HuH-7 (cell line): ENCODE data around the gene MAGEA8.
"Not testable (repeated sequence)": the region's sequence is repeated elsewhere in the genome, so short reads cannot be mapped to it uniquely, and the experiment has no call there.

ENCODE experiments used
- DNase-seq: peaks from one replicate; pipeline ENCODE4 v3.0.0; 2011; ENCODE audit warnings: low spot score

MAGEA8 gene

GRCh38 chrX:149903889-149904748 lies 23.1 kb downstream of the MAGEA8 start:
- no peak for DNase-seq

DNA sequence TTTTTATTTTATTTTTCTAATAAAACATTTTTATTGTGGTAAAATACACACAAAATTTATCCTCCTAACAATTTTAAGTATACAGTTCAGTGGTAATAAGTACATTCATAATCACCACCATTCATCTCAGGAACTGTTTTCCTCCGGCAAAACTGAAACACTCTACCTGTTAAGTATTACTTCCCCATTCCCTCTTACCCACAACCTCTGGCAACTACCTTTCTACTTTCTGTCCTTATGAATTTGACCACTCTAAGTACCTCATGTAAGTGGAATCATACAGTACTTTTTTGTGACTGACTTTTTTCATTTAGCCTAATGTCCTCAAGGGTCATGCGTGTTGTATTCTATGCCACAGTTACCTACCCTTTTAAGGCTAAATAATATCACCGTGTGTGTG lies 27.3 kb downstream of the MAGEA8 start:
- DNase-seq: no peak

DNA sequence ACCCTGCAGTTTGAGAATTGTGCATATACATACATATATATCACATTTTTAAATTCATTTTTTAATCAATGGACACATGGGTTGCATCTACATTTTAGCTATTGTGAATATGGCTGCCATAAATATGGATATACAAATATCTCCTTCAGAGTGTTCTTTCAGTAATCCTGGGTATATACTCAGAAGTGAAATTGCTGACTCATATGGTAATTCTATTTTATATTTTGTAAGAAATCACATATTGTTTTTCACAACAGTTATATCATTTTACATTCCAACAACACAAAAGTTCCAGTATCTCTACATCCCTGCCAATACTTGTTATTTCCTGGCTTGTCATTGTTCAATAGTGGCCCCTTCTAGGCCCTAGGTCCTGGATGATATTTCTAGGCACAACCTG lies 27.7 kb downstream of the MAGEA8 start:
- DNase-seq: no peak

DNA sequence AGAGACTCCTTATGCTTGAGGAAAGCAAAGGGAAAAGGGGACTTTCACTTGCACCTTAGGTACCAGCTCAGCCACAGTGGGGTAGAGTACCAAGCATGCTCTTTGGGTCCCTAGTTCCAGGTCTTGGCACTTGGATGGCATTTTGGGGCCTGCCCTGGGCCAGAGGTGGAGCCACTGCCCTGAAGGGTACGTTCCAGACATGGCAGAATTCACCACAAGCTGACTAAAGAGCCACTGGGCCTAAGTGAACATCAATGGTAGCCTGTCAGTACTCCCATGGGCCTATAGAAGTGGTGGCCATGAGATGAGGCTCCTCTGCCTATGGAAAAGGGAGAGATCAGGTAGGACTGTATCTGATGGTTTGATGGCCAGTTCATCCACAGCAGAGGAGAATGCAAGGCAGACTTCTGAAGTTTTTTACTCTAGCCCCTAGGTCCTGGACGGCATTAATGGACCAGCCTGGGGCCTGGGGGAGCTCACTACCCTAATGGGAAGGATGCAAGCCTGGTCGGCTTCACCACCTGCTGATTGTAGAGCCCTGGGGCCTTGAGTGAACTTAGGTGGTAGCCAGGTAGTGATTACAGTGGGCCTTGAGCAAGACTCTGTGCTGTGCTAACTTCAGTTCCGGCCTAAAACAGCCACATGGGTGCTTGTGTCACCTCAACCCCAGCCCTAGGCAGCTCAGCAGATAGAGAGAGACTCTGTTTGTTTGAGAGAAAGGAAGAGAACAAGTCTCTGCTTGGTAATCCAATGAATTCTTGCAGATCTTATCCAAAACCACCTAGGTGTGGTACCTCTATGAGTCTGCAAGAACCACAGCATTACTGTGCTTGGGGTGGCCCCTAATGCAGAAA lies 28.6 kb downstream of the MAGEA8 start:
- no peak for DNase-seq

- no peak for DNase-seq
Measured at GRCh38 chrX:149910178-149910695, 29.3 kb downstream of the MAGEA8 start.

DNA sequence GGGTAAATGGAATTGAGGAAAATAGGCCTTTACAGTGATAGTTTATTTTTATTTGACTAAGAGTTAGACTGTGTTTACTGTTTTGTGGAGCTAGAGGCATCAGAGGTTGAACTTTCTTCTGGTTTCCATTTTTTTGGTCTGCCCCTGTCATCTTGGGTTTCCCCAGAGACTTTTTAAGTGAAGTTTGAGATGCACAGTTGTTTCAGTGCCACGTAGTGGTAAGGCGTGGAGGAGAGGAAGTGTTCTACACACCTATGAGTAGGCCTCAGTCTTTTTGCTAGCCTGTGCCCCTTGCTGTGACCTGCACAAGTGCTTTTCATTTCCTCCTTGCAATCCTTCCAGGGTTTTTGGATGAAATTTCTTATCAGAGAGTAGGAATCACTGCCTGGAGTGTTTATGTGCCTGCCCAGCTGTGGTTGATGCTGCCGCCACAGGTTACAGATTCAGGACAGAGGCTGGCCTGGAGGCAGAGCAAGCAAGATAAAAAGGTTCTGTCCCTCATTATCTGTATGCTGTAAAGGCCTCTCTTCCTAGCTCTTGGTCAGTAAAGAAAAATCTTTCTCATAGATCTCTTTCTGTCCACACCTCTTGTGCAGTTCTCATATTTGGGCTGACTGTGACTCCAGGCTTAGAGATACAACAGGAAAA lies 35.9 kb downstream of the MAGEA8 start:
- no peak for DNase-seq

- DNase-seq: not testable (repeated sequence)
Measured at GRCh38 chrX:149923836-149924235, 42.9 kb downstream of the MAGEA8 start.

DNA sequence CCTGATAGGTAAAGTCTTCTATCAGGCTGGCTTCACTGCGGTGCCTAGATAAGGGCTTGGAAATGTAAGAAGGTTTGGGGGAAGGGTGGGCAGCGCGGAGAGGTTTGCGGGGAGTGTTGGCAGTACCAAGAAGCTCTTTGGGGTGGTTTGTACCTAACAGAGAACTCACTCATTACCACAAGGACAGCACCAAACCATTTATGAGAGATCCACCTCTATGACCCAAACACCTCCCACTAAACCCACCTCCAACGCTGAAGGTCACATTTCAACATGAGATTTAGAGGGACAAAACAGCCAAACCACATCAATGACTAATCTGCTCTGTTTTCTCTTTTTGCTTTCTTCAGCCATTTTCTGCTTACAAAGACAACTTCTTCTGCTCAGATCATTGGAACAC lies 43.5 kb downstream of the MAGEA8 start:
- DNase-seq: not testable (repeated sequence)

- DNase-seq: not testable (repeated sequence)
Measured at GRCh38 chrX:149927245-149927963, 46.4 kb downstream of the MAGEA8 start.

DNA sequence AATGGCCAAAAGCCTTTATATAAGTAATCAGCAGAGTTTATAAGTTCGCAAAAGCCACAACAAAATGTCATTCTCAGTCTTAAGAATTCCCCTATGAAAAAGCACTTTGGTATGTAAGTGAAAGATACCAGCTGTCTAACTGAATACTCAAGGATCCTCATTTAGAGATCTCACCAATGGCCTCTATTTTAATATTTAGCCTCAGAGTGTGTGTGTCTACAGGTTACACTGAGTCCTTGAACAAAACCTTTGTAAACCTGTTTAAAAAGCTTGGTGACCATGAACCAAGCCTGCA lies 46.9 kb downstream of the MAGEA8 start:
- not testable (repeated sequence) for DNase-seq

GRCh38 chrX:149928635-149929034 lies 47.7 kb downstream of the MAGEA8 start:
- not testable (repeated sequence) for DNase-seq

- not testable (repeated sequence) for DNase-seq
Measured at GRCh38 chrX:149929400-149929799, 48.4 kb downstream of the MAGEA8 start, which contains the start of gene HSFX4. Gene HSFX4, plus strand, starts transcription at chrX:149929573. Its CDS starts 72 bp downstream, at chrX:149929645.

DNA sequence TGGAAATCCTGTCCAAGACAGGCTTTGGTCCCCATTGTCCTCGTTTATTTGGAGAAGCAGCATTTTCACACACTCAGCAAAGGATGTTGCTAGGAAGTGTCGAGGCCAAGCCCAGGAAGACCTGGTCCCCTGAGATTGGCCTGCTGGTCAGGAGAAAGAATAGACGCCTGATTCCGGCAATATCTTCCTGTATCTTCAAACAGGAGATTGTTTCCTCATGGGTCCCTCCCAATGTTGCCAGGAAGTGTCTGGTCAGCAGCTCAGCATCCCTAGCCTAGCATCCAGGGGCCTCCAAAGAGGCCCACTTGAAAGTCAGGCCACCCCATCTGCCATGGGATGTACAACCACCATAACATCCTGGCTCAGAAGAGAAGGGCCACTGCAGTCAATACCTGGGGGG lies 50.4 kb downstream of the MAGEA8 start:
- not testable (repeated sequence) for DNase-seq

- not testable (repeated sequence) for DNase-seq
Measured at GRCh38 chrX:149932150-149932549, 51.2 kb downstream of the MAGEA8 start.

- not testable (repeated sequence) for DNase-seq
Measured at GRCh38 chrX:149932970-149933369, 52.0 kb downstream of the MAGEA8 start.

DNA sequence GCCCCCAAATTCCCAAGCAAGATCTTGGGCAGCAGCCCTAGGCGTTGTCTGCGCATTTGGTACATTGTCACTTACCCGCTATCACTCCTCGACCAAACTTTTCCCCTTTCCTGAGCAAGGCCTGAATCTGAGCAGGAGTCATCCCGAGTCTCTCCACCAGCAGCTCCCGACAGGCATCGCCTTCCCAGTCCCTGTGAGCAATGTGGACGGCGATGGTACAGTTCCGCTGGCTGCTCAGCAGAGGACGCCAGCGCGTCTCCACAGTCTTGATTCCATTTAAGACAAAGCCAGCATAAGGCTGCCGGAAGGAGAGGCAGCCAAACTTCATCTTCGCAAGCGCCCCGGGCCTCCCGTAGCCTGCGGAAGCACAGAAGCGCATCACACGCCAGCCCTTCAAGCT lies 52.6 kb downstream of the MAGEA8 start:
- DNase-seq: not testable (repeated sequence)
